WTC11 (cell line): ENCODE data around the gene TBC1D22A.

Experiments used
- CREB1 ChIP-seq: sonication (generic); formaldehyde crosslinking; IDR thresholded peaks from 2 replicates; pipeline ENCODE4 v1.8.0; 2023; ENCODE audit warnings: mild to moderate bottlenecking, missing genetic modification reagents
- USF1 ChIP-seq: sonication (generic); formaldehyde crosslinking; IDR thresholded peaks from 2 replicates; pipeline ENCODE4 v1.8.0; 2022; ENCODE audit warnings: mild to moderate bottlenecking, missing genetic modification reagents
- ZNF317 ChIP-seq: sonication (generic); formaldehyde crosslinking; IDR thresholded peaks from 2 replicates; pipeline ENCODE4 v1.8.1; 2023; ENCODE audit warnings: low read depth, mild to moderate bottlenecking, moderate library complexity, missing genetic modification reagents, borderline replicate concordance

- TF ChIP-seq CREB1 (CRISPR knock-in tag) (no peak), USF1 (CRISPR knock-in tag) (no peak), ZNF317 (CRISPR knock-in tag) (no peak)
Measured at GRCh38 chr22:46895753-46896152, 133.3 kb downstream of the TBC1D22A start.
